ENCODE data around the gene IL22RA1. TPM values are rescaled to one million over a fixed set of nuclear protein-coding genes. Genes with fewer than 3 reads are reported as not detected.

The IL22RA1 gene
- total RNA-seq, 1 experiment from 2014 or later, result 0.13 TPM

GRCh38 chr1:24126018-24126671 lies 16.8 kb downstream of the IL22RA1 start:
- Histone ChIP-seq H4K20me1 (ENCODE audit: control insufficient read depth, insufficient read depth, insufficient read length) (no peaks in the 10 kb centered on the region), H3K23ac (ENCODE audit: insufficient read length, low read depth, low read length) (no peak overlapping the region), H3K4me1 (ENCODE audit: insufficient read depth, low read length) (no peaks in the 10 kb centered on the region), H2BK12ac (ENCODE audit: insufficient read length, low read depth, low read length) (no peak overlapping the region), H3K14ac (ENCODE audit: insufficient read depth, low read length) (no peak overlapping the region), H3K4ac (ENCODE audit: low read depth, low read length) (no peak overlapping the region), H4K91ac (ENCODE audit: insufficient read length, low read depth, low read length) (no peak overlapping the region), H2AK5ac (ENCODE audit: insufficient read length, low read length) (no peak overlapping the region), H2AFZ (ENCODE audit: low read length) (no peak overlapping the region), H3K9ac (ENCODE audit: extremely low read depth, insufficient read length, low read length) (no peak overlapping the region), H3K79me2 (ENCODE audit: insufficient read depth, low read length) (no peaks in the 10 kb centered on the region), H2BK20ac (ENCODE audit: low read depth, low read length, poor library complexity, severe bottlenecking) (no peak overlapping the region), H3K23me2 (ENCODE audit: insufficient read length, low read depth, low read length, poor library complexity, severe bottlenecking) (no peaks in the 10 kb centered on the region), H3K4me2 (ENCODE audit: insufficient read depth, insufficient read length, low read length) (no peak overlapping the region), H3T11ph (ENCODE audit: low read length) (no peak overlapping the region), H2BK120ac (ENCODE audit: low read depth, low read length, poor library complexity, severe bottlenecking) (no peak overlapping the region), H3K18ac (ENCODE audit: insufficient read length, low read depth, low read length) (no peak overlapping the region), H2BK5ac (ENCODE audit: insufficient read length, low read length) (no peak overlapping the region), H4K5ac (ENCODE audit: insufficient read length, low read depth, low read length) (no peak overlapping the region), H3K9me3 (ENCODE audit: control insufficient read depth, low read depth, low read length) (no peaks in the 10 kb centered on the region), H3K27ac (ENCODE audit: insufficient read length, low read depth, low read length) (no peak overlapping the region), H3K56ac (ENCODE audit: insufficient read length, low read depth, low read length) (no peak overlapping the region), H2BK15ac (ENCODE audit: low read depth, low read length) (no peak overlapping the region), H3K79me1 (ENCODE audit: insufficient read depth, low read depth, low read length, poor library complexity, severe bottlenecking) (no peaks in the 10 kb centered on the region), H3K27me3 (ENCODE audit: insufficient read depth, low read length) (no peaks in the 10 kb centered on the region), H4K8ac (replicated peaks; ENCODE audit: insufficient read length, low read depth, low read length) (no peak overlapping the region)
- Mint-ChIP-seq H3K27ac (no peak overlapping the region), H3K4me3 (no peak overlapping the region), H3K27me3 (ENCODE audit: low read depth) (no peaks in the 10 kb centered on the region; the same call in 1 of the 2 replicates), H3K4me1 (peaks cover 13 to 15% of the 10 kb centered on the region in 2 experiments), H3K9me3 (peaks cover 0 to 13% of the 10 kb centered on the region in 2 experiments; a peak in 2 of 5 replicates), H3K36me3 (ENCODE audit: insufficient read depth in 1 of 3, low read depth in 3 of 3) (peaks cover 0 to 8% (median 2%) of the 10 kb centered on the region in 3 experiments; a peak in 1 of 7 replicates)
- no CpG with 5 or more reads among the region's 6 CpGs for WGBS (ENCODE audit: extremely low coverage, insufficient read length, low lambda C conversion rate)
- DNase-seq, result no peak
- TF ChIP-seq CTCF (conservative IDR thresholded peaks at IDR 0.05), result no peak

Data from H9 (cell line).